Measurements from ENCODE around the gene C1orf74. TPM values are rescaled to one million over a fixed set of nuclear protein-coding genes. Genes with fewer than 3 reads are reported as not detected.

Gene C1orf74
- total RNA-seq, 2 experiments from 2014 or later = 0.63 to 0.67 TPM

DNA sequence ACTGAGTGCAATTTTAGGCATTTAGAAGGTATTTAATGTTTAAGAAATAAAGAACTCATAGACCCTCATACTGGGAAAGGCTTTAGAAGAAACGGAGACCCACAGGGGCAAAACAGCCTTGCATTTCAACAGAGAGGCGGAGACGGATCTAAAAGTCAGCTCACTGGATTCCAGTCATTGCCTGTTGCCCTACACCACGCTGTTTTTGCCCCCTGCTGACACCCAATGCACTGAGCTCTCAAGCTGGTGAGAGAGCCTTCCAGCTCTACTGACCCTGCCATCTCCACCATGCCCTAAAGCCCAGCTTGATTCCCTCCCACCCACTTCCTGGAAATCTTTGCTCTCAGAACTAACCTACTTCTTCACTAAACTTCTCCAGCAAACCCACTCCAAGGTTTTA lies 35.7 kb downstream of the C1orf74 start:
- H3K27me3 ChIP-seq (ENCODE audit: control insufficient read depth in 1 of 2, insufficient read depth in 2 of 2, low read length in 2 of 2) = no peaks in the 10 kb centered on the region
- Mint-ChIP-seq H3K27me3 (no peaks in the 10 kb centered on the region), H3K4me1 (ENCODE audit: low read depth) (peaks cover 61% of the 10 kb centered on the region), H3K27ac (peak overlapping the region; percentile 89), H3K4me3 (peak overlapping the region; percentile 91), H3K36me3 (ENCODE audit: low read depth) (no peaks in the 10 kb centered on the region), H3K9me3 (no peaks in the 10 kb centered on the region)
- H3K36me3 ChIP-seq (ENCODE audit: insufficient read depth, low read length) = no peaks in the 10 kb centered on the region
- peaks cover 51% of the 10 kb centered on the region for H3K4me1 ChIP-seq (ENCODE audit: insufficient read depth, low read length)
- no peaks in the 10 kb centered on the region for H3K9me3 ChIP-seq (ENCODE audit: control insufficient read depth in 1 of 2, insufficient read depth in 1 of 2, low read length in 2 of 2)
- intact Hi-C loops (cut with DNase I, micrococcal nuclease) = loop anchor here (1.0 to 5.0 kb wide), 4 partner anchors 18 to 74 kb away; no protein-coding TSS in a partner anchor
- TF ChIP-seq, protein P1, sequence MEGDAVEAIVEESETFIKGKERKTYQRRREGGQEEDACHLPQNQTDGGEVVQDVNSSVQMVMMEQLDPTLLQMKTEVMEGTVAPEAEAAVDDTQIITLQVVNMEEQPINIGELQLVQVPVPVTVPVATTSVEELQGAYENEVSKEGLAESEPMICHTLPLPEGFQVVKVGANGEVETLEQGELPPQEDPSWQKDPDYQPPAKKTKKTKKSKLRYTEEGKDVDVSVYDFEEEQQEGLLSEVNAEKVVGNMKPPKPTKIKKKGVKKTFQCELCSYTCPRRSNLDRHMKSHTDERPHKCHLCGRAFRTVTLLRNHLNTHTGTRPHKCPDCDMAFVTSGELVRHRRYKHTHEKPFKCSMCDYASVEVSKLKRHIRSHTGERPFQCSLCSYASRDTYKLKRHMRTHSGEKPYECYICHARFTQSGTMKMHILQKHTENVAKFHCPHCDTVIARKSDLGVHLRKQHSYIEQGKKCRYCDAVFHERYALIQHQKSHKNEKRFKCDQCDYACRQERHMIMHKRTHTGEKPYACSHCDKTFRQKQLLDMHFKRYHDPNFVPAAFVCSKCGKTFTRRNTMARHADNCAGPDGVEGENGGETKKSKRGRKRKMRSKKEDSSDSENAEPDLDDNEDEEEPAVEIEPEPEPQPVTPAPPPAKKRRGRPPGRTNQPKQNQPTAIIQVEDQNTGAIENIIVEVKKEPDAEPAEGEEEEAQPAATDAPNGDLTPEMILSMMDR (IDR thresholded peaks at IDR 0.05) = no peak
- POLR2A ChIA-PET = interaction anchor here (1.1 to 13.9 kb wide), 6 partner anchors 19 to 36 kb away, joined by 3 to 478 read pairs (median 5); partner anchors contain the start of gene C1orf74
- H3K4me3 ChIP-seq (ENCODE audit: low read length) = no peak overlapping the region
- CTCF ChIA-PET = interaction anchor here (0.7 to 7.3 kb wide), 12 partner anchors 8 to 182 kb away, joined by 3 to 80 read pairs (median 8); partner anchors contain the start of genes C1orf74, TRAF3IP3 and UTP25
- DNase-seq (peak in 1 of 14 experiments; percentile 22), ATAC-seq (ENCODE audit: poor library complexity) (no peak)
- H3K27ac ChIP-seq (ENCODE audit: low read depth in 1 of 2, low read length in 2 of 2) = peak overlapping the region; percentile 66

DNA sequence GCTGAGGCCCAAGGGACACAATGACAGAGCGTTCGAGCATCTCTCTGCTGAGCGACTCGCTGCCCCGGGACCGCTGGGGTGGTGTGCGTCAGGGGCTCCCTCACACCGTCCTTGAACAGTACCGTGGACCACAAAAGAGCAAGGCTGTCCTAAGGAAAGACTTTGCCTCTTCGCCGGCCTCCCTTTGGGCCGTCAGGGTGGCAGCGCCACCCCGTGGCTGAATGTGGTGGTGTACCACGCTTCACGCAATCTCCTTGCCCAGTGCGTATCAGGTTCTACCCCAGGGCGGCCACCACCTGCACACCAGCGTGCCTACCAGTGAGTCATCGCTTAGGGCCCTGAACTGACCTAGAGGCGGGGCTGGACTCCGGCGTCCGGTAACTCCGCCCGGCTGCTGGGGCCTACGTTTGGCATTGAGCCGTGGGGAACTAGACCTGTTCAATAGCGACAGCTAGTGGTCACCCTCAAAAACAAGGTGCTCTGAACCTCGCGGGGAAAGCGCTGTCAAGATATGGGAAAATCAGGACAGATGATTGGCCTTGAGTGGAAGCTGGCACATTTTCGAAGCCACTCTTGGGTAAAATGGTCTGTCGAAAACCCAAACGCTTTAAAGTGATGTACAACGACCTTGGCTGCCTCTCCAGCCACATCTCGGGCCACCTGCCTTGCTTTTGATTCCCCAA lies 36.6 kb downstream of the C1orf74 start:
- ChIA-PET POLR2A (interaction anchor here (0.7 to 13.9 kb wide), 5 partner anchors 8 to 34 kb away, joined by 3 to 478 read pairs (median 3); partner anchors contain the start of gene TRAF3IP3), CTCF (interaction anchor here (0.6 to 7.3 kb wide), 15 partner anchors 9 to 181 kb away, joined by 3 to 80 read pairs (median 6); partner anchors contain the start of genes C1orf74 and TRAF3IP3)
- TF ChIP-seq, protein P1 (IDR thresholded peaks at IDR 0.05) = peak; percentile 99
- H3K4me3 Mint-ChIP-seq = peak overlapping the region; percentile 91
- ATAC-seq (ENCODE audit: poor library complexity) (peak; percentile 79), DNase-seq (peak; percentile 69 to 93 (median 78))
- Histone ChIP-seq H3K27ac (ENCODE audit: low read depth in 1 of 2, low read length in 2 of 2) (peak overlapping the region; percentile 66), H3K4me1 (ENCODE audit: insufficient read depth, low read length) (peaks cover 47% of the 10 kb centered on the region), H3K27me3 (ENCODE audit: control insufficient read depth in 1 of 2, insufficient read depth in 2 of 2, low read length in 2 of 2) (no peaks in the 10 kb centered on the region), H3K36me3 (ENCODE audit: insufficient read depth, low read length) (no peaks in the 10 kb centered on the region), H3K4me3 (ENCODE audit: low read length) (peak overlapping the region; percentile 58), H3K9me3 (ENCODE audit: control insufficient read depth in 1 of 2, insufficient read depth in 1 of 2, low read length in 2 of 2) (no peaks in the 10 kb centered on the region)
- peak overlapping the region; percentile 89 for H3K27ac Mint-ChIP-seq
- intact Hi-C loops (cut with DNase I, micrococcal nuclease) = loop anchor here (1.0 to 5.0 kb wide), 9 partner anchors 19 to 179 kb away; no protein-coding TSS in a partner anchor
- no peaks in the 10 kb centered on the region for H3K27me3 Mint-ChIP-seq
- no peaks in the 10 kb centered on the region for H3K36me3 Mint-ChIP-seq (ENCODE audit: low read depth)
- peaks cover 56% of the 10 kb centered on the region for H3K4me1 Mint-ChIP-seq (ENCODE audit: low read depth)
- no peaks in the 10 kb centered on the region for H3K9me3 Mint-ChIP-seq

DNA sequence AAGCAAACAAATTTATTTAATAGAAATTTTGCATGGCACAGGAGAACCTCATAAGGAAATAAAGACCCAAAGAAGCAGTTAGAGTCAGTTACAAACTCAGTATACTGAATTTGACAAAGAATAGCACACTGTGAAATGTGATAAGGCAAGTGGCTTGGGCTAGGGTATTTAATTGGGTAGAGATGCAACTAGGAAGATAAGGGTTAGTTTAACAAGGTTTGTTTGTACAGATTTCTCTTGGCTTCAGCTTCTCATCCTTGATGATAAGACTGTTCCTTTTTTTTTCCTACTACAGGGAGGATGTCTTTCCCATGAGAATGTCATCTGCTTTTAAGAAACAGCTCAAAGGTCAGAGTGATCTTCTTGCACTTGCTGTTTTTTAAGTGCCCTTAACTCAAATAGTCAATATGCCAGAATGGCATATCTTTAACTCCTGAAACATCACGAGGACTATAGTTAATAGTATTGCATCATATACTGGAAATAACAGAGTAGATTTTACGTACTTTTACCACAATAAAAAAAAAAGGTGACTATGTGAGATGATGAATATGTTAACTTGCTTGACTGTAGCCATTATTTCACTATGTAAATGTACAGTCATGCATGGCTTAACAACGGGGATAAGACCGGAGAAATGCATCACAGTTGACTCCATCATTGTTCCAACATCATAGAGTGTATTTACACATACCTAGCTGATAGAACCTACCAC lies 37.8 kb downstream of the C1orf74 start:
- no peak for ATAC-seq (ENCODE audit: poor library complexity)
- CTCF ChIA-PET = interaction anchor here (1.9 to 7.3 kb wide), 2 partner anchors 20 to 27 kb away, joined by 11 to 80 read pairs; no protein-coding TSS in a partner anchor

More for the DNA sequence above, 37.8 kb downstream of the C1orf74 start:
- TF ChIP-seq, protein P1 (IDR thresholded peaks at IDR 0.05) = no peak
- Mint-ChIP-seq H3K36me3 (ENCODE audit: low read depth) (no peaks in the 10 kb centered on the region), H3K27me3 (no peaks in the 10 kb centered on the region), H3K4me3 (peak overlapping the region; percentile 15), H3K27ac (peak overlapping the region; percentile 89), H3K9me3 (no peaks in the 10 kb centered on the region), H3K4me1 (ENCODE audit: low read depth) (peaks cover 56% of the 10 kb centered on the region)
- Histone ChIP-seq H3K36me3 (ENCODE audit: insufficient read depth, low read length) (no peaks in the 10 kb centered on the region), H3K9me3 (ENCODE audit: control insufficient read depth in 1 of 2, insufficient read depth in 1 of 2, low read length in 2 of 2) (no peaks in the 10 kb centered on the region), H3K4me1 (ENCODE audit: insufficient read depth, low read length) (peaks cover 40% of the 10 kb centered on the region), H3K27me3 (ENCODE audit: control insufficient read depth in 1 of 2, insufficient read depth in 2 of 2, low read length in 2 of 2) (no peaks in the 10 kb centered on the region), H3K27ac (ENCODE audit: low read depth in 1 of 2, low read length in 2 of 2) (no peak overlapping the region), H3K4me3 (ENCODE audit: low read length) (no peak overlapping the region)
- no peak for DNase-seq
- POLR2A ChIA-PET = no interaction called here
- intact Hi-C loops (cut with DNase I, micrococcal nuclease) = loop anchor here (1.0 to 5.0 kb wide), 6 partner anchors 52 to 178 kb away; no protein-coding TSS in a partner anchor

Data from CD4-positive, alpha-beta T cell (primary cell).